Measurements from ENCODE around the gene INO80C.

DNA sequence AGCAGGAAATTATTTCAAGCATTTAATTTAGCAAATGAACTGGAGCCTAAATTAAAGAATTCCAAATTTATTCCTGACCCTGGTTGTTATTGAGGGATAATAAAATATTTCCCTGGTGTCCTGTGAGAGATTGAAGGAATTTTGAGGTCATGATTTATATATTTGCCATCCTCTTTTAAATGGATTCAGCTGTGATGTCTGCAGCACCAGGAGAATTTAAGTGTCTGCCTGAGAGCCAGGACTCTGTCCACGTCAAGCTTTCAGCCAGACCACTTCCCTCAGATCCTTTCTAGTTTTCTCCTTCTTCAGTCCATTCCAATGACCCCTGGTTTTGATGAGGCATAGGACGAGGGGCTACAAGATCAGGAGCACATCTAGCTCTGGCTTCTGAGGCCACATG lies 59.9 kb downstream of the INO80C start:
- TF ChIP-seq, protein P1, sequence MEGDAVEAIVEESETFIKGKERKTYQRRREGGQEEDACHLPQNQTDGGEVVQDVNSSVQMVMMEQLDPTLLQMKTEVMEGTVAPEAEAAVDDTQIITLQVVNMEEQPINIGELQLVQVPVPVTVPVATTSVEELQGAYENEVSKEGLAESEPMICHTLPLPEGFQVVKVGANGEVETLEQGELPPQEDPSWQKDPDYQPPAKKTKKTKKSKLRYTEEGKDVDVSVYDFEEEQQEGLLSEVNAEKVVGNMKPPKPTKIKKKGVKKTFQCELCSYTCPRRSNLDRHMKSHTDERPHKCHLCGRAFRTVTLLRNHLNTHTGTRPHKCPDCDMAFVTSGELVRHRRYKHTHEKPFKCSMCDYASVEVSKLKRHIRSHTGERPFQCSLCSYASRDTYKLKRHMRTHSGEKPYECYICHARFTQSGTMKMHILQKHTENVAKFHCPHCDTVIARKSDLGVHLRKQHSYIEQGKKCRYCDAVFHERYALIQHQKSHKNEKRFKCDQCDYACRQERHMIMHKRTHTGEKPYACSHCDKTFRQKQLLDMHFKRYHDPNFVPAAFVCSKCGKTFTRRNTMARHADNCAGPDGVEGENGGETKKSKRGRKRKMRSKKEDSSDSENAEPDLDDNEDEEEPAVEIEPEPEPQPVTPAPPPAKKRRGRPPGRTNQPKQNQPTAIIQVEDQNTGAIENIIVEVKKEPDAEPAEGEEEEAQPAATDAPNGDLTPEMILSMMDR (IDR thresholded peaks at IDR 0.05; ENCODE audit: low read depth, low read length): no peak
- TF ChIP-seq EZH2phosphoT487 (IDR thresholded peaks at IDR 0.05; ENCODE audit: low read depth): no peak
